Parathyroid adenoma (tissue), 2 donors: ENCODE measurements around the gene COL10A1.
"Not testable (repeated sequence)": the region's sequence is repeated elsewhere in the genome, so short reads cannot be mapped to it uniquely, and the experiment has no call there.

Source experiments
- H2AFZ ChIP-seq: fragments of 300-600 bp; sonication (generic); one replicate; pipeline ENCODE4 v1.7.0; 2017; ENCODE audit warnings: antibody characterized with exemption, mild to moderate bottlenecking
- H3K27ac ChIP-seq: fragments of 300-600 bp; sonication (generic); one replicate; pipeline ENCODE4 v1.7.0; 2017
- H3K27me3 ChIP-seq: fragments of 300-600 bp; sonication (generic); one replicate; pipeline ENCODE4 v1.7.0; 2017; ENCODE audit warnings: low read length; ENCODE audit not compliant: control insufficient read depth, insufficient read depth
- H3K36me3 ChIP-seq: fragments of 300-600 bp; sonication (generic); one replicate; pipeline ENCODE4 v1.7.0; 2017; ENCODE audit warnings: low read length; ENCODE audit not compliant: control insufficient read depth, insufficient read depth
- H3K4me1 ChIP-seq: fragments of 300-600 bp; sonication (generic); one replicate; pipeline ENCODE4 v1.7.0; 2017; ENCODE audit warnings: control low read depth
- H3K4me2 ChIP-seq: fragments of 300-600 bp; sonication (generic); one replicate; pipeline ENCODE4 v1.7.0; 2017; ENCODE audit warnings: low read length
- H3K4me3 ChIP-seq: fragments of 300-600 bp; sonication (generic); one replicate; pipeline ENCODE4 v1.7.0; 2017; ENCODE audit warnings: low read depth, low read length
- H3K79me2 ChIP-seq: fragments of 300-600 bp; sonication (generic); one replicate; pipeline ENCODE4 v1.7.0; 2017; ENCODE audit warnings: control low read depth
- H3K9ac ChIP-seq: fragments of 300-600 bp; sonication (generic); one replicate; pipeline ENCODE4 v1.7.0; 2017; ENCODE audit warnings: mild to moderate bottlenecking
- H3K9me3 ChIP-seq: fragments of 300-600 bp; sonication (generic); one replicate; pipeline ENCODE4 v1.7.0; 2017; ENCODE audit warnings: low read length; ENCODE audit not compliant: control insufficient read depth
- TF ChIP-seq, protein P1 (sequence below): fragments of 300-600 bp; sonication (generic); IDR thresholded peaks from one replicate; pipeline ENCODE4 v1.7.0; 2017; ENCODE audit warnings: antibody characterized with exemption, mild to moderate bottlenecking
- donor health status: primary hyperparathyroidism.

COL10A1 gene

GRCh38 chr6:116100419-116101301 lies 25.3 kb downstream of the COL10A1 start, which contains the start of gene NT5DC1:
TSS of gene NT5DC1 (plus strand) at chr6:116100853. CDS start at chr6:116100931, 78 bp downstream.
- TF ChIP-seq, protein P1, sequence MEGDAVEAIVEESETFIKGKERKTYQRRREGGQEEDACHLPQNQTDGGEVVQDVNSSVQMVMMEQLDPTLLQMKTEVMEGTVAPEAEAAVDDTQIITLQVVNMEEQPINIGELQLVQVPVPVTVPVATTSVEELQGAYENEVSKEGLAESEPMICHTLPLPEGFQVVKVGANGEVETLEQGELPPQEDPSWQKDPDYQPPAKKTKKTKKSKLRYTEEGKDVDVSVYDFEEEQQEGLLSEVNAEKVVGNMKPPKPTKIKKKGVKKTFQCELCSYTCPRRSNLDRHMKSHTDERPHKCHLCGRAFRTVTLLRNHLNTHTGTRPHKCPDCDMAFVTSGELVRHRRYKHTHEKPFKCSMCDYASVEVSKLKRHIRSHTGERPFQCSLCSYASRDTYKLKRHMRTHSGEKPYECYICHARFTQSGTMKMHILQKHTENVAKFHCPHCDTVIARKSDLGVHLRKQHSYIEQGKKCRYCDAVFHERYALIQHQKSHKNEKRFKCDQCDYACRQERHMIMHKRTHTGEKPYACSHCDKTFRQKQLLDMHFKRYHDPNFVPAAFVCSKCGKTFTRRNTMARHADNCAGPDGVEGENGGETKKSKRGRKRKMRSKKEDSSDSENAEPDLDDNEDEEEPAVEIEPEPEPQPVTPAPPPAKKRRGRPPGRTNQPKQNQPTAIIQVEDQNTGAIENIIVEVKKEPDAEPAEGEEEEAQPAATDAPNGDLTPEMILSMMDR, result peak; percentile 51
- H3K27me3 ChIP-seq, result no peaks in the 10 kb centered on the region
- H3K4me1 ChIP-seq, result peaks cover 6% of the 10 kb centered on the region
- peak within 1 kb of the TSS; percentile 85 for H3K27ac ChIP-seq
- no peaks in the 10 kb centered on the region for H3K36me3 ChIP-seq
- H3K79me2 ChIP-seq, result peaks cover 22% of the 10 kb centered on the region
- peak within 1 kb of the TSS; percentile 94 for H3K4me2 ChIP-seq
- no peaks in the 10 kb centered on the region for H3K9me3 ChIP-seq
- H3K4me3 ChIP-seq, result peak within 1 kb of the TSS; percentile 90
- H3K9ac ChIP-seq, result peak within 1 kb of the TSS; percentile 2
- H2AFZ ChIP-seq, result peak within 1 kb of the TSS; percentile 75

DNA sequence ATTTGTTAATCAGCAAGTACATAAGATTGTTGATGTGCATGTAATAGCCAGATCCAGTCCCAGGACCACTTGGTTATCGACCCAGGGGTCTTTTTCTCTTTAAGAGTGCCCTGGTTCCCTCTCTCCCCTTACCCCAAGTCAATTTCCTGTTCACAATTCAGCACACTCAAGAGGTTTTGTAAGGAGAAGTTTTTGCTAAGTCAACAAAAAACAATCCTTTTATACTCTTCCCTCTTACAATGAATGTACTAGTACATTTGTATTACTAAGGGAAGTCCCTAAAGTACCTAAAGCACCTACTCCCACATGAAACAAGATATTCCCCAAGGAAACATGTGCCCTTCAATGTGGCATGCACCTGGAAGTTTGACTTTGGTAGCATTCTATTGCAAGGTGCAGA lies 26.9 kb downstream of the COL10A1 start:
- Histone ChIP-seq H3K36me3 (no peaks in the 10 kb centered on the region), H3K27me3 (no peaks in the 10 kb centered on the region), H3K9me3 (no peaks in the 10 kb centered on the region), H3K27ac (no peak overlapping the region), H3K4me1 (peaks cover 6% of the 10 kb centered on the region), H3K9ac (no peak overlapping the region), H3K79me2 (peaks cover 14% of the 10 kb centered on the region), H3K4me3 (no peak overlapping the region), H3K4me2 (no peak overlapping the region), H2AFZ (no peak overlapping the region)
- TF ChIP-seq, protein P1, result no peak

- Histone ChIP-seq H3K4me3 (no peak overlapping the region), H3K9ac (no peak overlapping the region), H3K4me1 (peaks cover 6% of the 10 kb centered on the region), H3K79me2 (peaks cover 5% of the 10 kb centered on the region), H3K9me3 (no peaks in the 10 kb centered on the region), H3K36me3 (no peaks in the 10 kb centered on the region), H3K4me2 (no peak overlapping the region), H3K27me3 (no peaks in the 10 kb centered on the region), H3K27ac (no peak overlapping the region), H2AFZ (no peak overlapping the region)
- TF ChIP-seq, protein P1, result peak; percentile 65
Observed at GRCh38 chr6:116096979-116097816, 28.7 kb downstream of the COL10A1 start.

DNA sequence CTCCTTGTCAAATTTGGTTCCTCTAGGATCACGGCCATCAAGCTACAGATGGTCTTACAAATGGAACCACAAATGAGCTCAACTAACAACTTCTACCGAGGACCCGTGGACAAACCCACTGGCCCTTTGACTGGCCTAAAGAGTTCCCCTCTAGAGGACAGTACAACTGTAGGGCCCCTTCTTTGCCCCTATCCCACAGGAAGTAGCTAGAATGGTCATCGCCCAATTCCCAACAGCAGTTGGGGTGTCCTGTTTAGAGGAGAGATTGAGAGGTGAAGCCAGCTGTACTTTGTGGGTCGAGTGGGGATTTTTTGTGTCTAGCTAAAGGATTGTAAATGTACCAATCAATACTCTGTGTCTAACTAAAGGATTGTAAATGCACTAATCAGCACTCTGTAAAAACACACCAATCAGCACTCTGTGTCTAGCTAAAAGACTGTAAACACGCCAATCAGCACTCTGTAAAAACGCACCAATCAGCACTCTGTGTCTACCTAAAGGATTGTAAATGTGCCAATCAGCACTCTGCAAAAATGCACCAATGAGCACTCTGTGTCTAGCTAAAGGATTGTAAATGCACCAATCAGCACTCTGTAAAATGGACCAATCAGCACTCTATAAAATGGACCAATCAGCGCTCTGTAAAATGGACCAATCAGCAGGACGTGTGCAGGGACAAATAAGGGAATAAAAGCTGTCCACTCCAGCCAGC lies 29.7 kb downstream of the COL10A1 start:
- H3K9ac ChIP-seq, H3K36me3 ChIP-seq, H3K27me3 ChIP-seq, H2AFZ ChIP-seq, H3K27ac ChIP-seq, H3K4me1 ChIP-seq, H3K9me3 ChIP-seq, H3K79me2 ChIP-seq, H3K4me2 ChIP-seq, H3K4me3 ChIP-seq: not testable (repeated sequence)

- Histone ChIP-seq H2AFZ (no peak overlapping the region), H3K4me3 (no peak overlapping the region), H3K9me3 (no peaks in the 10 kb centered on the region), H3K4me2 (no peak overlapping the region), H3K4me1 (no peaks in the 10 kb centered on the region), H3K27ac (no peak overlapping the region), H3K9ac (no peak overlapping the region), H3K27me3 (no peaks in the 10 kb centered on the region), H3K79me2 (no peaks in the 10 kb centered on the region), H3K36me3 (no peaks in the 10 kb centered on the region)
- TF ChIP-seq, protein P1, result no peak
Observed at GRCh38 chr6:116094041-116094440, 31.9 kb downstream of the COL10A1 start.
